GM19240 (cell line): ENCODE data around the gene ID1.
"Not testable (repeated sequence)": the region's sequence is repeated elsewhere in the genome, so short reads cannot be mapped to it uniquely, and the experiment has no call there.

Experiments
- DNase-seq: peaks from one replicate; pipeline ENCODE4 v3.0.0; 2011; ENCODE audit warnings: low spot score; ENCODE audit not compliant: insufficient read length

Gene ID1

DNA sequence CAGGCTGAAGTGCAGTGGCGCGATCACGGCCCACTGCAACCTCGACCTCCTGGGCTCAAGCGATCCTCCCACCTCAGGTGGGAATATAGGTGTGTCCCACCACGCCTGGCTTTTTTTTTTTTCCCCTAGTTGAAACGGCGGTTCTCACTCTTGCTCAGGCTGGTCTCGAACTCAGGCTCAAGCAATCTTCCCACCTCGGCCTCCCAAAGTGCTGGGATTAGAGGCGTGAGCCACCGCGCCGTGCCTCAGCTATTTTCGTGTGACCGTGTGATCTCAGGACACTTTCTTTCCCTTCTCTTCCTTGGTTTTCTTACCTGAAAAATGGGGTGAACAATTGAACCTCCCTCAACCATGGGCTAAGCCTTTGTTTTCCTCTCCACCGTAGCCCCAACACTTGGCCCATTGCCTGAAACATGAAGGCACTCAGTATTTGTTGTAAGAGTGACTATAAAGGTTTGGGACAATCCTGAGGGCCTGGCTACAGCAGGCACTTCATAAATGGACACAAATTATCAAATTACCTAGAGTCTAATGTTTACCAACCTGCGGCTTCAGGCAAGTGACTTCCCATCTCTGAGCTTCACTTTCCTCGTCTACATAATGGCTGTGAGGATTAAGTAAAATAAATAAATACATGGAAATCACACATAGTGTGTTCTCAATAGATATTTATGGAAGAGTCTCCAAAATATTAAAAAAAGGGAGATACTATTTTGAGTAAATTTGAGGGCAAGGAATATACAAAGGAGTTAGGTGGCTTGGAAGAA is 31.4 kb upstream of the ID1 start:
- no peak for DNase-seq

DNA sequence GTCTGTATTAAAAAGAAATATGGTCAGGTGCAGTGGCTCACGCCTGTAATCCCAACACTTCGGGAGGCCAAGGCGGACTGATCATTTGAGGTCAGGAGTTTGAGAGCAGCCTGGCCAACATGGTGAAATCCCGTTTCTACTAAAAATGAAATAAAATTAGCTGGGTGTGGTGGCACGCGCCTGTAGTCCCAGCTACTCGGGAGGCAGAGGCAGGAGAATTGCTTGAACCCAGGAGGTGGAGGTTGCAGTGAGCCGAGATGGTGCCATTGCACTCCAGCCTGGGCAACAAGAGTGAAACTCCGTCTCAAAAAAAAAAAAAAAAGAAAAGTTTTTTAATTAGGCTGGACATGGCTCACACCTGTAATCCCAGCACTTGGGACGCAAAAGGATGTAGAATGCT is 30.1 kb upstream of the ID1 start:
- not testable (repeated sequence) for DNase-seq

DNA sequence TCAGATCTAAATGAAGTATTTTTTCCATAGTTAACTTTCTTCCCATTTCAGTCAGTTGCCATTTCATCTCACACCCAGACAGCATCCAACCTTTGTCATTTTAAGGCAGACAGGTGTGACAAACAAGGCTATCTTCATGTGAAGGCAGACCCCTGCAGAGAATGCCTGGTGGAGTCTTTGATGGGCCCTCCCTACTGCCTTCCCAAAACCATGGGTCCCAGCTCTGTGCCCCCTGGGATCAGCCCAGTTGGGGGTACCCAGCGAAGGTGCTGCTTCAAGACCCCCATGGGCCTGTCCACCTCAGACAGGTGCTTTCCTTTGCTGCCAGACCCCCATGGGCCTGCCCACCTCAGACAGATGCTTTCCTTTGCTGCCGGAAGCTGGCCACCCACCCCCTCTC is 28.3 kb upstream of the ID1 start:
- DNase-seq = no peak

DNA sequence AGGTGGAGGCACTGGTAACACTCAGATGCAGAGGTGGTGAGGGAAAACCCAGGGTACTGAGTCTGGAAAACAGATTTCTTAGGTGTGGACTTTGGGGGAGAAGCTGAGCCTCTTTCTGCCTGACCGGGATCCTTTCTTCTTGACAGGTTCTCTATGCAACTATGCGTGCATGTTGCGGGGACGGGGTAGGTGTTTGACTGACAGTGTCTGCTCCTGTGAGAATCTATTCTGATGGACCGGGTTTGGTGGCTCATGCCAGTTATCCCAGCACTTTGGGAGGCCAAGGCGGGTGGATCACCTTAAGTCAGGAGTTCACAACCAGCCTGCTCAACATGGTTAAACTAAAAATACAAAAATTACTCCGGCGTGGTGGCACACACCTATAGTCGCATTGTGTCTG is 27.9 kb upstream of the ID1 start:
- no peak for DNase-seq

DNA sequence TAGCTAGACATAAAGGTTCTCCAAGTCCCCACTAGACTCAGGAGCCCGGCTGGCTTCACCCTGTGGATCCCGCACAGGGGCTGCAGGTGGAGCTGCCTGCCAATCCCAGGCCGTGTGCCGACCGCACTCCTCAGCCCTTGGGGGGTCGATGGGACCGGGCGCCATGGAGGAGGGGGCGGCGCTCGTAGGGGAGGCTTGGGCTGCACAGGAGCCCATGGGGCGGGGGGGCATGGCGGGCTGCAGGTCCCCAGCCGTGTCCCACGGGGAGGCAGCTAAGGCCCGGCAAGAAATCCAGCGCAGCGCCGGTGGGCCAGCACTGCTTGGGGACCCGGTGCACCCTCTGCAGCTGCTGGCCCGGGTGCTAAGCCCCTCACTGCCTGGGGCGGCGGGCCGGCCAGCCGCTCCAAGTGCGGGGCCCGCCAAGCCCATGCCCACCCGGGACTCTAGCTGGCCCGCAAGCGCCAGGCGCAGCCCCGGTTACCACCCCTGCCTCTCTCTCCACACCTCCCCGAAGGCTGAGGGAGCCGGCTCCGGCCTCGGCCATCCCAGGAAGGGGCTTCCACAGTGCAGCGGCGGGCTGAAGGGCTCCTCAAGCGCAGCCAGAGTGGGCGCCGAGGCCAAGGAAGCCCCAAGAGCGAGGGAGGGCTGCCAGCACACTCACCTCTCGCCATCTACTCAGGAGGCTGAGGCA is 26.5 kb upstream of the ID1 start:
- no peak for DNase-seq

DNA sequence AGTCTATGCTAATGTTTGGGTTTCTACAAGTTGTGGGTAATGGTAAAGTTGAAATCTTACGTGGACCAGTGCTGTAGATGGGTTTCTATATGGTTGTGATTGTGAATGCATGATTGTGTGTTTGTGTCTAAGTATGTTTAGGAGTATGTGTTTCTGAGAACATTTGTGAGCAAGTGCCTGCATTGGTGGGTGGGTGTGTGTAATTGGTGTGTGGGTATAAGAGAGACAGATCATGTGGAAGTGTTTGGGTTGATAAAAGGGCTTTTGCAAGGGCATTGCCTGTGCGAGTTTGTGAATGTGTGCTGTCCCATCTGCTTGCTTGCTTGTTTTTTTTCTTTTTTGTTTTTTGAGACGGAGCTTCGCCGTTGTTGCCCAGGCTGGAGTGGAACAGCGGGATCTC is 25.8 kb upstream of the ID1 start:
- no peak for DNase-seq

DNA sequence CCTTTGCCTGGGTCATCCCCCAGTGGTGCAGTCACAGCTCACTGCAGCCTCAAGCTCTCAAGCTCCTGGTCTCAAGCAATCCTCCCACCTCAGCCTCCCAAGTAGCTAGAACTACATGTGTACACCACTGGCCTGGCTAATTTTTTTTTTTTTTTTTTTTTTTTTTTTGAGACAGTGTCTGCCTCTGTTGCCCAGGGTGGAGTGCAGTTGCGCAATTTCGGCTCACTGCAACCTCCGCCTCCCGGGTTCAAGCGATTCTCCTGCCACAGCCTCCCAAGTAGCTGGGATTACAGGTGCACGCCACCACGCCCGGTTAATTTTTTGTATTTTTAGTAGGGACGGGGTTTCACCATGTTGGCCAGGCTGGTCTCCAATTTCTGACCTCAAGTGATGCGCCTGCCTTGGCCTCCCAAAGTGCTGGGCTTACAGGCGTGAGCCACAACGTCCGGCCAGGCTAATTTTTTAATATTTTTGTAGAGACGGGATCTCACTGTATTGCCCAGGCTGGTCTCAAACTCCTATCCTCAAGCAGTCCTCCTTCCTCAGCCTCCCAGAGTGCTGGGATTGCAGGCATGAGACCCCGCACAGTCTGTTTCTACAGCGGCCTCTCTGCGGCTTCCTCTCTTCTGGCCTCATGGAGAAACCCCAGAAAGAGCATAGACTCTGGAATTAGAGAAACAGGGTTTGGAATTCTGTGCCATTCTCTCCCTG is 25.0 kb upstream of the ID1 start:
- not testable (repeated sequence) for DNase-seq

DNA sequence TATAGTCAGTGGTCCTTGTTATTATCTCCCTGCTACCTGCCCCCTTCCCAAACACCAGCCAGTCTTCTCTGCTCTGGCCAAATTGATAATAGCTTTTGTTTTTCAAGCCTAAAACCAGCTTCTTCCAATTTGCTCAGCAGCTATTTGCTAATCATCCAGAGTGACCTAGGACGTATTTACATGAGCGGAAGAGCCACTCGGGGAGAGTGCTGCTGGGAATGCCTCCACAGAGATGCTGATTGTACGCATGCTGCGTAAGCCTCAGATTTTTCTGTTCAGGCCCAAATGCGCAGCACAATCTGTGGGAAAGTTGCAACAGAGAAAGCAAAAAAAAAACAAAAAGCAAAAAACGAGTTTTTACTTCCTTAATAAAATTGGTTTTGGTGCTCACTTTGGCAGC is 24.4 kb upstream of the ID1 start:
- DNase-seq = no peak

DNA sequence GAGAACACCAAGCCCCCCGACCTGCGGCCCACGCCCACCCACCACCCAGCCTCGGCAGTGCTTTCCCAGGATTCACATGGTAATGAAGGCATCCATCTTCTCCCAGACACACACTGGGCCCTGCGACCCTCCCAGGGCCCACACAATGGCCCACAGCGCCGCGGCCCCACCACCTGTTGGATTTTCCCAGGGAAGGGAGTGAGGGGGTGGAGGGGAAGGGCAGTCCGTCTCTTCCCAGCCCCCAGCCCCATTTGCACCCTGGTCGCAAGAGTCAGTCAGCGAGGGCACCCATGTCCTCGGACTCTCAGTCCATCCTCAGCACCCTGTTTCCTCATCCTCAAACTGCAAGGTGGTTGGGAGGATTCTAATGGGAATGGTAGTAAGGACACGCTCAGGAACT is 23.7 kb upstream of the ID1 start:
- DNase-seq = no peak

DNA sequence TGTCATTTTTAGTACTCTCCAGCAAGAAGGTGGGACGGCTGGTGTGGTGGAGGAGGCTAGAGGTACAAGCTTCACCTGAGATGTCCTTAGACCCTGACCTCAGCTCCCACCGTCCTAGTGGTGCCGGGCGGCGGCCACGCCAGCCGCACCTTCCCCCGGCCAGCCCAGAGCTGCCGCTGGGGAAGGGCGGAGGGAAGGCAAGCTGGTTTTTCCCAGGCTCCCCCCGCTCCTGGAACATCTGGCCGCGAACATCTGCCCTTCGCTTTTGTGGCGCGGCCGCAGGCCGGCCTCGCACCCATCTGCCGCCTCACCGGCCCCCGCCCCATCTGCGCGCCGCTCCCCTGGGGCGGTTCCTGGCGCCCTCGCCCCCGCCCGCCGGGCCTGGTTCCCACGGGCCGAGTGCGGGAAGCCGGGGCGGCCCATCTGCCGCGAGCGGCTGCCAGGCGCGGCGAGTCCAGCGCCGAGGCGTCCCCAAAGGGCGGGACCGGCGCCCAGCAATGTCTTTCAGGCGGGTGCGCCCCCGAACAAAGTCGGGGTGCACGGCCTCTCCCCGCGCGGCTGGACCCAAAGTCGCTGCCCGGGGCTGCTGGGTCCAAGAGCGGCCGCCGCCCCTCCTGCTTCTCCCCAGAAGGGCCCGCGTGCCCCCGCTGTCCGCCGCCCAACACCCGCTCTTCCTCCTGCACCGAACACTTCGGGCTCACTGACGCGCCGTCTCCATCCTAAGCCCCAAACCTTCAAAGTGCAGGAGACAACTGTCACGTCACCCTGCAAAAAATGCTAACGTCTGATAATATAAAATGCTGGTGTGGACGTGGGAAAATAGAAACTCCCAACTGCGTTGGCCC is 17.3 kb upstream of the ID1 start:
- DNase-seq = no peak

DNA sequence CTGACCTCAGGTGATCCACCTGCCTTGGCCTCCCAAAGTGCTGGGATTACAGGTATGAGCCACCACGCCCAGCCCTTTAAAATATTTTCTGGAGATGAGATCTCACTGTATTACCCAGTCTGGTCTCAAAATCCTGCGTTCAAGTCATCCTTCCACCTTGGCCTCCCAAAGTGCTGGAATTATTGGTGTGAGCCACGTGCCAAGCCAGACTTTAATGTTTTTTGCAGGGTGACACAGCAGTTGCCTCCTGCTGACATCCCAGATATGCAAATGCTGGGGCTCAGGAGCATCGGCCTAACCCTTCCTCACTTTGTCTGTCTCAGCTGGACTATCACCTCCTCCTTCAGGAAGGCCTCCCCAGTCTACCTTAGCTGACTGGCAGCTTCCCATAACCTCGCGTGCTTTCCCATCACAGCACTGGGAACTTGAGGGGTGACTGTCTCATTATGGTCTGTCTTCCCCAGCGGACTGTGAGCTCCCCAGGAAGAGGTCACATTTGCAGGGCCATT is 14.3 kb upstream of the ID1 start:
- no peak for DNase-seq

DNA sequence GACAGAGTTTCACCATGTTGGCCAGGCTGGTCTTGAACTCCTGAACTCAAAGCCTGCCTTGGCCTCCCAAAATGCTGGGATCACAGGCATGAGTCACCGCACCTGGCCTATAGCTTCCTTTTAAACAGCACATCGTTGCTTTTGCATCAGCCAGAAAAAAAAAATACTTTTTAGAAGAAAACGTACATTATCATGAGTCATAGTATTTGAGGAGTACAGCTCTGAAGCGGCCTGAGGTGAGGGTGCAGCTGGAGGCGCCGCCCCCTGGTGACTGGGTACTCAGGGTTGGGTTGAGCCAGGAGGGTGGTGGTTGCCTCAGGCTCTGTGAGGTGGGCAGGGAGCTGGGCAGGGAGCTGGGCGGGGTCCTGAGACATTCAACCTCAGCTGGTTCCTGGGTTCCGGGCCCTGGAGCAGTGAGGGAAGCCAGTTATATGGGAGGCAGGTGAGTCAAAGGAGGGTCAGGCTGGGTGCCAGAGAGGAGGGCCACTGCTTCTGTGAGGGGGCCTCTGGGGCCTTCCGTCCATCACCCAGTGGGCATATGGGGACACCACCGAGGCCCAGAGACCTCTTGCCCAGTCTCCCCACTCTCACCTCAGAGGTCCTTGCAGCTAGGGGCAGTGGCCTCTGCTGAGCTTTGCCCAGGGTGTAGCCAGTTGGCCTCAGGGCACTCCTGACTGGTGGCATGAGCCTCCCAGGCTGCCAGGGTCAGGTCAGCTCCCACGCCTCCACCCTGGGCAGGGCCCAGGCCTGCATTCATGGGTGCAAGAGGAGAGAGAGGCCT is 11.7 kb upstream of the ID1 start:
- no peak for DNase-seq

DNA sequence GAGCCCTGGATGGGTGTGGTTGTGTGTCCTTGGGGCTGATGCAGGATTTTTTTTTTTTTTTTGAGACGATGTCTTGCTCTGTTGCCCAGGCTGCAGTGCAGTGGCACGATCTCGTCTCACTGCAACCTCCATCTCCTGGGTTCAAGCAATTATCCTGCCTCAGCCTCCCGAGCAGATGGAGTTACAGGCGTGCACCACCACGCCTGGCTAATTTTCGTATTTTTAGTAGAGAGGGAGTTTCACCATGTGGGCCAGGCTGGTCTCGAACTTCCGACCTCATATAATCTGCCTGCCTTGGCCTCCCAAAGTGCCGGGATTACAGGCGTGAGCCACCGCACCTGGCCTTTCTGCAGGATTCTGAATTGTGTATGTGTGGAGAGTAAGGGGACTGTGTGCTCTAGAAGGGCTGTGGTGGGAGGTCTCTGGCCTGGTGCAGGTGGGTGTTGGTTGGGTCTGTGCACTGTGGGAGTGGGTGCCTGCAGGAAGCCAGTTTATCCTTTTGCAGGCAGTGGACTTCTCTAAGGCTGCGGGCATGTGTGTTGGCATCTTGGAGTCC is 11.0 kb upstream of the ID1 start:
- DNase-seq = no peak

DNA sequence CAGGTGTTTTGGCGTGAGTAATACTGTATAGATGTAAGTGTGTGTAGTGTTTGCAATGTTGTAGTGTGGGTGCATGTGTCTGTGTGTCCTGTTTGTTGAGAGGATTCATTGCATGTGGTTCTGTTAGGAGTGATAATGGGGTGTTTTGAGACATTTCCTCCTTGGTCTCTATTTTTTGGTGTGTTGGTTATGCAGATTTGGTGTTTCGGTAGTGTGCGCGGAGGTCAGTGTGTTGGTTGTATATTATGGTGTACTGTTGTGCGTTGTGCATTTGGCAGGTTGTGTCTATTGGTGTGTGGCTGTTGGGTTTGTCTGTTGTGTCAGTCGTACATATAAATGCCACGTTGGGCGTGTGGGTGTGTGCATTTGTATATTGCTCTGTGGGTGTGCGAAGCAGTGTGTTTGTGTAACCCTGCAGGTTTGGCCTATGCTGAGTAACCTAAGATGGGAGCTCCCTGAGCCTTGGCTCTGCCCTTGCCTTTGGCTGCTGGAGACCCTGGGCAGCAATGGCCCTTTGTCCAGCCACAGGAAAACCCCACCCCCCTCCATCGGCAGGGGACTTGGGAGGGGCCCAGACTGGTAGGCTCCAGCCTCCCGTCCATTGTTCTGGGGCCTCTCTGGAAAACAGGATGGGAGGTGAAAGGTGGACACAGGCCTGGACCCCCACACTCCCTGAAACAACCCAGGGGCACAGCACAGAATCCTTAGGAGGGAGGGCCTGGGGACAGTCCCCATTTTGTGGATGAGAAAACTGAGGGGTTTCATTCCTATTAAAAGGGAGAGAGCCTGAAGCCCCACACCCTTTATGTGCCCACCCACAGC is 10.3 kb upstream of the ID1 start:
- no peak for DNase-seq

DNA sequence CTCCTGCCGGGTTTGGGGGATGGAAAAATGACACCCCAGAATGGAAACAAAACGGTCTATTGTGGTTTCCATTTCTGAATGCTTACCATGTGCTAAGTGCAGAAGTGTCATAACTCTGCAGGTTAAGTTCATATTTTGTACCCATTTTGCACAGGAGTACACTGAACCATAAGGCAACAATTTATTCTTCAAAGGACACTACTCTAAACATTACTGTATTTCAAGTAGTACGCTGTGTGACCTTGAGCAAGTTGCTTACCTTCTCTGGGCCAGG is 9.8 kb upstream of the ID1 start:
- no peak for DNase-seq

DNA sequence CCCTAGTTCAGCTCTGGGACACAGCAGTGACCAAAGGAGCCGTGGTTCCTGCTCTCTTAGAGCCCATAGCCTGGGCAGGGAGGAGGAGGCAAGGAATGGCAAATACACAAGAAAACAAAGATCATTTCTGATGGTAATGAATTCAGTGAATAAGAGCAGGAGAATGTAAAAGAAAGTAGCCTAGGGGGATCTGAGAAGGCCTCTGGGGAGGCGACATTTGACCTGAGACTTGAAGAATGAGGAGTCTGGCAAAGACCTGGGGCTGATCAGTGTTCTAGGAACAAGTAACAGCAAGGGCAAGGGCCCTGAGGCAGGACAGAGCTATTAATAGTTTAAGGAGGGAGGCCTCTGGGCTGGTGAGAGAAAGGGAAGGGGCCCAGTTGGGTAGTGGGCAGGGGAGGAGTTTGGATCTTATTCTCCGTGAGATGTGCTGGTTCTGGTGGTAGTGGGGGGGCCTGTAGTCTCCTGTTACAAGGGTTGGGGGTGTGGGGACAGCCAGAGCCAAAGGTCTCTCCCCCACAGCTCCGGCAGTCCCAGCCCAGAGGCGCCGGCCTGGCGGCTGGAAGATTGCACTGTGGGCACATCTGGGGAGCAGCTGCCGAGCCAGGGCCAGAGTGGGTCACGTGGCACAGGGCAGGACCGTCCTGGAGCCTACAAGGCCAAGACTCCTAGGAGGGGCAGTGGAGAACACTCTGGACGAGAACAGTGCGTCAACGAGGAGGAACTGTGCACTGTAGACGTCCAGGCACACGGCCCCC is 9.3 kb upstream of the ID1 start:
- DNase-seq = no peak

DNA sequence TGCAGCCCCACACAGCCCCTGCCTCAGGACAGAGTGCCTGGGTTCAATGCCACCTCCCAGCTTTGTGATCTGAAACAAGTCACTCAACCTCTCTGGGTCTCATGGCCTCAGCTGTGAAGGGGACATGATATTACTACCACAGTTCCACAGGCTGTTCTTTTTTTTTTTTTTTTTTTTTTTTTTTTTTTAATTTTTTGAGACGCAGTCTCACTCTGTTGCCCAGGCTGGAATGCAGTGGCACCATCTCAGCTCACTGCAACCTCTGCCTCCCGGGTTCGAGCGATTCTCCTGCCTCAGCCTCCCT is 8.7 kb upstream of the ID1 start:
- DNase-seq = not testable (repeated sequence)

DNA sequence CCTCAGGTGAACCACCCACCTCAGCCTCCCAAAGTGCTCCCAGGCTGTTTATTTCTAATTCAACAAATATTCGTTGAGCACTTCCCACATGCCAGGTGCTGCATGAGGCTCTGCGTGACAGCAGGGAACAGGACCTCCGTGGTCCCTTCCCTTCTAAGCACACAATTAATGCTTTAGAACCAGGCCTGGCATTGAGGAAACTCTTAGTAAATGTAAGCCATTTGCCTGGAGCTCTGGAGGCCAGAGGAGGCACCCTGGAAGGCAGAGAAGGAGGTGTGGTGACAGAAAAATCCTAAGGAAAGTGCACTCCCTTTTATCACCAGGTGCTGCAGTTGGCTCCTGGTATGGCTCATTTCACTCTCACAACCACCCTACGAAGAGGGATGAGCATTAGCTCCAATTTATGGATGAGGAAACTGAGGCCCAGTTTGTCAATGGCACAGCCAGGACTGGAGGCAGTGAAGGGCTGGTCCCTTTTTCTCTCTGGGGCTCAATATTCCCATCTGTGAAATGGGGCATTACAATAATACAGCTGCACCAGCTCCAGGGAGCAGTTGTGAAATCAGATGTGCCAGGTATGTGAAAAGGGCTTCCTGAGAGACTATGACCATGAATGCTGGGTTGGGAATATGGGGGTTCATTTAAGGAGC is 8.1 kb upstream of the ID1 start:
- DNase-seq = no peak

DNA sequence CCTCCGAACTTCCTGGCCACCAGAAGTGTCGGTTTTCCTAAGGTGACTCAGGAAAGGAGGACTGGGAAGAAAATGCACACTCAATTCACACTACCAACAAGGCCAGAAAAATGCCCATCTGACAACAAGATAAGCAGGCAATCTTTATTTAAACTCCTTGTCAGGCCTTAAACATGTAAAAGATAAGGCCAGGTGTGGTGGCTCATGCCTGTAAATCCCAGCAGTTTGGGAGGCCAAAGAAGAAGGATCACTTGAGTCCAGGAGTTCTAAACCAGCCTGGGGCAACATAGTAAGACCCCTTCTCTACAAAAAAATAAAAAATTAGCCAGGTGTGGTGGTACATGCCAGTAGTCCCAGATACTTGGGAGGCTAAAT is 7.6 kb upstream of the ID1 start:
- DNase-seq = no peak
